ENCODE data around the gene MAMDC2.

DNA sequence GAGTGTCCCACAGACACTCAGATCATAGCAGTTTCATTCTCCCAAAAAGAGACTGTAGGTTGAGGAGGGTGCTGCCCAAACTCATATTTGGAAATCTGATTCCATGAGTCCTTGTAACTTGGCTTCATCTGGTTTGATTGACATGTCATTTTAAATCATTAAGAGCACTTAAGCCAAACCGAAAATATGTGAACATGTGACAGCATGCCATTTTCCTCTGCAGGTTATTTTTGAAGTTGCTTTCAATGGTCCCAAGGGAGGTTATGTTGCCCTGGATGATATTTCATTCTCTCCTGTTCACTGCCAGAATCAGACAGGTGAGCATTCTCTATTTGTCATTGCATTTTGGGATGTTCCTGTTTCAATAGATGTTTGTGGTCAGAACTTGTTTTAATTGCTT, 87.6 kb downstream of the MAMDC2 start:
- TF ChIP-seq, protein P1, sequence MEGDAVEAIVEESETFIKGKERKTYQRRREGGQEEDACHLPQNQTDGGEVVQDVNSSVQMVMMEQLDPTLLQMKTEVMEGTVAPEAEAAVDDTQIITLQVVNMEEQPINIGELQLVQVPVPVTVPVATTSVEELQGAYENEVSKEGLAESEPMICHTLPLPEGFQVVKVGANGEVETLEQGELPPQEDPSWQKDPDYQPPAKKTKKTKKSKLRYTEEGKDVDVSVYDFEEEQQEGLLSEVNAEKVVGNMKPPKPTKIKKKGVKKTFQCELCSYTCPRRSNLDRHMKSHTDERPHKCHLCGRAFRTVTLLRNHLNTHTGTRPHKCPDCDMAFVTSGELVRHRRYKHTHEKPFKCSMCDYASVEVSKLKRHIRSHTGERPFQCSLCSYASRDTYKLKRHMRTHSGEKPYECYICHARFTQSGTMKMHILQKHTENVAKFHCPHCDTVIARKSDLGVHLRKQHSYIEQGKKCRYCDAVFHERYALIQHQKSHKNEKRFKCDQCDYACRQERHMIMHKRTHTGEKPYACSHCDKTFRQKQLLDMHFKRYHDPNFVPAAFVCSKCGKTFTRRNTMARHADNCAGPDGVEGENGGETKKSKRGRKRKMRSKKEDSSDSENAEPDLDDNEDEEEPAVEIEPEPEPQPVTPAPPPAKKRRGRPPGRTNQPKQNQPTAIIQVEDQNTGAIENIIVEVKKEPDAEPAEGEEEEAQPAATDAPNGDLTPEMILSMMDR (conservative IDR thresholded peaks at IDR 0.05 in 1 of 2, IDR thresholded peaks at IDR 0.05 in 1 of 2; ENCODE audit: extremely low read depth in 1 of 2, insufficient read depth in 1 of 2, low read depth in 1 of 2, low read length in 2 of 2) = no peak
- no peak for TF ChIP-seq EZH2 (IDR thresholded peaks at IDR 0.05; ENCODE audit: borderline replicate concordance, low read length)

Measured in mammary epithelial cell (primary cell).